HG03558 (cell line): Measurements from ENCODE around the gene VWA5B1.

Source experiments
- ATAC-seq: cut with Tn5 transposase; IDR thresholded peaks from one replicate; pipeline ENCODE4 v1.9.1; 2021; ENCODE audit warnings: moderate number of reproducible peaks; ENCODE audit not compliant: unreplicated experiment; ENCODE audit errors: extremely low read depth

The VWA5B1 gene

GRCh38 chr1:20377516-20378270, 87.0 kb downstream of the VWA5B1 start:
- ATAC-seq: no peak

GRCh38 chr1:20379075-20379474, 88.4 kb downstream of the VWA5B1 start:
- no peak for ATAC-seq

DNA sequence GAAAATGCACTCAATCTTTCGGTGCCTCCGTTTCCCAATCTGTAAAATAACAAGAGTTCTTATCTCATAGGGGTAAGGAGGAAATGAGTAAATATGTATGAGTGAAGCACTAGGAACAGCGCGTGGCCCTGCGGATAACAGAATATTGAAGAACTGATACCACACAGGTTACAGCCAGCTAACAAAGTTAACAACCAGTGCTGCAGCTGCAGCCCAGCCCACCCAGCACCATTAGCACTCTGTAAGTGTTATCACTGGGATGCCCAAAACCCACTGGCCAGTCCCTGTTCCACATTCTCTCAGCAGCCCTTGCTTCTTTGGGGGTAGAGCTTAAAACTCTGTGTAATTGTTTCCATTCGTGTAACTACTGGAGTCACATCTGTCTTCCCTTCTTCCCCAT, 89.5 kb downstream of the VWA5B1 start:
- ATAC-seq: no peak

GRCh38 chr1:20380616-20381035, 90.0 kb downstream of the VWA5B1 start:
- no peak for ATAC-seq

DNA sequence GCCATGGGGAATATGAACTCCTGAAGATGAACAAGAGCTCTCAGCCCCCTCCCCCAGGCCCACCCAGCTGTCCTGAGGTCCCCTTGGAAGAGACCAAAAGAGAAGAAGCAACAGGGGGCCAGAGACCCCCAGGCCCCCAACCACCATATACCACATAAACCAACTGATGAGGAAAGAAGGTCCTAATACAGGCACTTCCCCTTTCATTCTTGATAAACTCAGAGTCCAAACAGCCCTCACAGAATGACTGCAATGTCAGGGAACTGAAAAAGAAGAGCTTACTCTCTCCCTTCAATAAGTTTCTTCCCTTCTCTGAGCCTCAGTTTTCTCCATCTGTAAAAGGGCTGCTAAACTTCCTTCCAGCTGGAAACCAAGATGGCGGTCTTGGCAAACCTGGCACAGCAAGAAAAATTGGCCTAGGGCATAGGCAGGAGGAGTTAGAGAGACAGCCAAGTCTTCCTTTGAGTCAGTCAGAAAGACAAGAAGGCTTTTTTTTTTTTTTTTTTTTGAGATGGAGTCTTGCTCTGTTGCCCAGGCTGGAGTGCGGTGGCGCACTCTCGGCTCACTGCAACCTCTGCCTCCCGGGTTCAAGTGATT, 90.5 kb downstream of the VWA5B1 start:
- no peak for ATAC-seq

DNA sequence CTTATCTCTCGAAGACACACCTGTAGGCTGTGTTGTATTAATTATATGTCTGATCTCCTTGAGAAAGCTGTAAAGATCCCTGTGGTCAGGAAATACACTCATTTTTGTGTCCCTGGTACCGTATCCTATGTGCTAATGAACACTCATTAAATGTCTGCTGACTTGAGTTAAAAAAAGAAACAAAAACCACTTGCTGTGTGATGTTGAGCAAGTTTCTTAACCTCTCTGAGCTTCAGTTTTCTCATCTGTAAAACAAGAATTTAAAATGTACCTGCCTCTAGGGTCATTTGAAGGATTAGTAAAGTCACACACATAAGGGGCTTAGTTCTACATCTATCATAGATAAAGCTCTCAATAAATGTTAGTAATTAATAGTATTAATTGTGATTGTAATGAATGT, 91.3 kb downstream of the VWA5B1 start:
- ATAC-seq: no peak

DNA sequence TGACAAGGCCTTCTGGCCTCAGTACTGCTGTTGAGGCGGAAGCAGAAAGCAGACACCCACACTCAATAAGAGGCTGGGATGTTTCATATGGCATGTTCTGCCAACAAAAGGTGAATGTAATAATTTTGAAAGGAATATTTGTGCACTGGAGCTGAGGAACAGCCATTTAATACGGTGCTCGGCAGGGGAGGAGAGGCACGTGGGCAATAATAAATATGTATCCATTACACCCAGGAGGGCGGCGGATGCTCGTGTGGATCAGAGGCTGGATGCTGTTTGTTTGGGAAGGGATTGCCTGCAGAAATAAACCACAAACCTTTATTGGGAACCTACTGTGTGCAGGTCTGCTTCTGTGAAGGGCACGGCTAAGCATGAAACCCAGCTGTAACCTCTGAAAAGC, 92.0 kb downstream of the VWA5B1 start:
- no peak for ATAC-seq

- no peak for ATAC-seq
Measured at GRCh38 chr1:20383631-20384030, 93.0 kb downstream of the VWA5B1 start.

GRCh38 chr1:20385630-20386029, 95.0 kb downstream of the VWA5B1 start:
- no peak for ATAC-seq

- ATAC-seq: no peak
Measured at GRCh38 chr1:20386323-20387081, 95.8 kb downstream of the VWA5B1 start.

GRCh38 chr1:20389571-20389970, 98.9 kb downstream of the VWA5B1 start:
- ATAC-seq: no peak

- no peak for ATAC-seq
Measured at GRCh38 chr1:20390589-20391331, 100.1 kb downstream of the VWA5B1 start.

- ATAC-seq: no peak
Measured at GRCh38 chr1:20395255-20395654, 104.6 kb downstream of the VWA5B1 start.

- ATAC-seq: no peak
Measured at GRCh38 chr1:20398744-20399143, 108.1 kb downstream of the VWA5B1 start.

DNA sequence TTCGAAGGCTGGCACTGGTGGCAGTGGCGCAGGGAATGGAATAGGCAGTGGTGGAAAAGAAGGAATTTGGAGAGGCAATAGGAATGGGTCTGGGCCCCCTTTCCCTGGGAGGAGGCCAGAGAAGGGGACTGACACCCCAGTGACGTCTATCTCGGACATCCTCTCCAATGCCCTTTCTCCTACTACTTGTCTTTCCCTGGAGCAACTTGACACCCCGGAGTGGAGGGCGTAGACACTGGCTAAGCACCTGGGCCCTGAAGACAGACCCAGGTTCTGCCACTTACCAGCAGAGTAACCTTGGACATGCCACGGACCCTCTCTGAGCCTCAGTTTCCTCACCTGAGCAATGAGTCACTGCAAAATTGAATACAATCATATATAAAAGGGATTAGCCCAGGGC, 108.5 kb downstream of the VWA5B1 start:
- ATAC-seq: no peak

DNA sequence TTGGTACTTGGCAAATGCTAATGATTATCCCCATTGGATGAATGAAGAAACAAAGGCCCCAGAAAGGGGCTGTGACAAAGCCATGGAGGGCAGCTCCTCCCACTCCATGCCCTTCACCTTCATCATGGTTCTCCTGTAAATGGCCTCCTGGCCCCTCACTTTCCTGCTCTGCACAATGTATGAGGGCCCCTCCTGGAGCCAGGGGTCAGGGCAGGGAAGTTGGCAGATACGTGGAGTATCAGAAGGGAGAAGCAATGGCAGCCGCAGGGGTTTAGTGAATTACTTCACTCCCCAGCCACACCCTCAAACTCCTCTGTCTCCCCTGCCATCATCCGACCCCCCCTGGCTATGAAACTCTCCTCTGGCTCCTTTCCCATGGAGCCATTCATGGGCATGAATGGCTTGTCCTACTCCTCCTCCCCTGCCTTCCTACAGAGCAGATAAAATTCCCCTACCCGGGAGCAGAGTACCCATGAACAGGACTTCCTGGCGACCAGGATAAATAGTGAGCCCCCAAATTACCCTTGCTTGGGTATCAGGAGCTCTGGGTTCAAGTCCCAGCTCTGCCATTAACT, 109.0 kb downstream of the VWA5B1 start:
- no peak for ATAC-seq

GRCh38 chr1:20400341-20401177, 109.9 kb downstream of the VWA5B1 start:
- ATAC-seq: no peak

- ATAC-seq: no peak
Measured at GRCh38 chr1:20401405-20402010, 110.8 kb downstream of the VWA5B1 start.
